ENCODE measurements around the gene ZNF597.

ZNF597 gene

GRCh38 chr16:3444032-3444388 lies 706 bp upstream of the ZNF597 start:
- DNase-seq: no peak

- no peak for DNase-seq
Measured at GRCh38 chr16:3439637-3440036, 3.7 kb downstream of the ZNF597 start.

- no peak for DNase-seq
Measured at GRCh38 chr16:3434373-3434772, 8.9 kb downstream of the ZNF597 start.

- DNase-seq: no peak
Measured at GRCh38 chr16:3431779-3432219, 11.5 kb downstream of the ZNF597 start.

- DNase-seq: no peak
Measured at GRCh38 chr16:3413730-3414379, 29.4 kb downstream of the ZNF597 start.

- no peak for DNase-seq
Measured at GRCh38 chr16:3408561-3409197, 34.6 kb downstream of the ZNF597 start.

- DNase-seq: no peak
Measured at GRCh38 chr16:3401719-3402397, 41.4 kb downstream of the ZNF597 start.

- DNase-seq: peak; percentile 93
Measured at GRCh38 chr16:3400779-3401688, 42.3 kb downstream of the ZNF597 start, which contains the start of the genes ZNF174 and ZSCAN32. ZNF174 (plus strand) TSS chr16:3401215; CDS start chr16:3402005, 790 bp downstream. ZSCAN32 (minus strand) TSS chr16:3401004; CDS start chr16:3397557, 3,447 bp downstream.

GRCh38 chr16:3400446-3400778 lies 42.9 kb downstream of the ZNF597 start:
- DNase-seq: no peak

GRCh38 chr16:3389663-3390338 lies 53.5 kb downstream of the ZNF597 start:
- DNase-seq: no peak

GRCh38 chr16:3388325-3388724 lies 55.0 kb downstream of the ZNF597 start:
- no peak for DNase-seq

GRCh38 chr16:3383045-3383448 lies 60.3 kb downstream of the ZNF597 start:
- no peak for DNase-seq

All from NCI-H1105 treated with DMSO at 0.1 percent for 48 hours (cell line).